ENCODE data around the gene SAP30L.
A peak's percentile ranks its signal among the peaks of the same experiment; 100 is the strongest.

DNA sequence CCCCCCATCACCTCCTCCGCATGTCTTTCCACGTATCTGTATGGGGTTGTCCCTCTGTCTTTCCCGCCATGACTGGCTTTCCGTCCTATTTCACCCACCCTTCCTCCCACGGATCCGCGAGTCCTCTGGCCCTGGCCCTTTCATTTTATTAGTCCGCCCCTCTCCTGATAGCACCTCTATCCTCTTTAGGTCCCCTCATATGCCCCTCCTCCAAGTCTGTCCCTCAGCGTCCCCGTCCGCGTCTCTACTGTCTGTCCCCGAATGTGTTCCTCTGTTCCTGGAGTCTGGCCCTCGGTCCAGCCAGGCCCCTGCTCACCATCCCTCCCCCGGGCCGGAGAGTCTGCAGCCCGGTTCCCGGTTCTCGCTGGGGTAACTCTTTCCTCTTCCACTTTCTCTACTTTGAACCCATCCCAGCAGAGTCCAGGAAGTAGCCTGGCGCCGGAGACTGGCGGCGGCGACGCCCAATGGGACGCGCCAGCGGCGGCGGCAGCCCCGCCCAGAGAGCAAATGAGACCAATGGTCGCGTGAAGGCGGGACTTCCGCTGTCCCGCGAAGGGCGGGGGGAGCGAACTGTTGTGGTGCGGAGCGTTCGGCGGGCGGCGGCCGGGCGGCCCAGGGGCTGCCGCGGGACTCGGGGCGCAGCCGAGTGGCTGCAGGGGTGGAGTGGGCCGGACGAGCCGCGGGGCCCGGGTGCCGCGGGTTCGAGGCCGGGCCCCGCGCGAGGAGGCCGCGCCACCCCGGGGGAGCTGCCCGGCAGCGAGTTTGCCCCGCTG, at the start of gene SAP30L:
- TF ChIP-seq, protein P1, sequence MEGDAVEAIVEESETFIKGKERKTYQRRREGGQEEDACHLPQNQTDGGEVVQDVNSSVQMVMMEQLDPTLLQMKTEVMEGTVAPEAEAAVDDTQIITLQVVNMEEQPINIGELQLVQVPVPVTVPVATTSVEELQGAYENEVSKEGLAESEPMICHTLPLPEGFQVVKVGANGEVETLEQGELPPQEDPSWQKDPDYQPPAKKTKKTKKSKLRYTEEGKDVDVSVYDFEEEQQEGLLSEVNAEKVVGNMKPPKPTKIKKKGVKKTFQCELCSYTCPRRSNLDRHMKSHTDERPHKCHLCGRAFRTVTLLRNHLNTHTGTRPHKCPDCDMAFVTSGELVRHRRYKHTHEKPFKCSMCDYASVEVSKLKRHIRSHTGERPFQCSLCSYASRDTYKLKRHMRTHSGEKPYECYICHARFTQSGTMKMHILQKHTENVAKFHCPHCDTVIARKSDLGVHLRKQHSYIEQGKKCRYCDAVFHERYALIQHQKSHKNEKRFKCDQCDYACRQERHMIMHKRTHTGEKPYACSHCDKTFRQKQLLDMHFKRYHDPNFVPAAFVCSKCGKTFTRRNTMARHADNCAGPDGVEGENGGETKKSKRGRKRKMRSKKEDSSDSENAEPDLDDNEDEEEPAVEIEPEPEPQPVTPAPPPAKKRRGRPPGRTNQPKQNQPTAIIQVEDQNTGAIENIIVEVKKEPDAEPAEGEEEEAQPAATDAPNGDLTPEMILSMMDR (conservative IDR thresholded peaks at IDR 0.05; ENCODE audit: low read depth in 2 of 2): no peak
- peak; percentile 77 for TF ChIP-seq POLR2AphosphoS5 (IDR thresholded peaks at IDR 0.05; ENCODE audit: low read depth)
- peak; percentile 21; the same call in 1 of the 2 replicates for TF ChIP-seq CREB1 (CRISPR knock-in tag; IDR thresholded peaks at IDR 0.05; ENCODE audit: low read depth)
- no peak for TF ChIP-seq NANOG (IDR thresholded peaks at IDR 0.05; ENCODE audit: borderline replicate concordance)
- TF ChIP-seq EZH2 (IDR thresholded peaks at IDR 0.05; ENCODE audit: low read depth, unreplicated experiment): no peak
- no peak for TF ChIP-seq JUNB (IDR thresholded peaks at IDR 0.05; ENCODE audit: unreplicated experiment)
- TF ChIP-seq STAT1 (IDR thresholded peaks at IDR 0.05; ENCODE audit: unreplicated experiment): no peak
- no peak for TF ChIP-seq EZH2phosphoT487 (IDR thresholded peaks at IDR 0.05; ENCODE audit: unreplicated experiment)
